ENCODE data around the gene KLHL22.
"Not testable (repeated sequence)": the region's sequence is repeated elsewhere in the genome, so short reads cannot be mapped to it uniquely, and the experiment has no call there.

Gene KLHL22

DNA sequence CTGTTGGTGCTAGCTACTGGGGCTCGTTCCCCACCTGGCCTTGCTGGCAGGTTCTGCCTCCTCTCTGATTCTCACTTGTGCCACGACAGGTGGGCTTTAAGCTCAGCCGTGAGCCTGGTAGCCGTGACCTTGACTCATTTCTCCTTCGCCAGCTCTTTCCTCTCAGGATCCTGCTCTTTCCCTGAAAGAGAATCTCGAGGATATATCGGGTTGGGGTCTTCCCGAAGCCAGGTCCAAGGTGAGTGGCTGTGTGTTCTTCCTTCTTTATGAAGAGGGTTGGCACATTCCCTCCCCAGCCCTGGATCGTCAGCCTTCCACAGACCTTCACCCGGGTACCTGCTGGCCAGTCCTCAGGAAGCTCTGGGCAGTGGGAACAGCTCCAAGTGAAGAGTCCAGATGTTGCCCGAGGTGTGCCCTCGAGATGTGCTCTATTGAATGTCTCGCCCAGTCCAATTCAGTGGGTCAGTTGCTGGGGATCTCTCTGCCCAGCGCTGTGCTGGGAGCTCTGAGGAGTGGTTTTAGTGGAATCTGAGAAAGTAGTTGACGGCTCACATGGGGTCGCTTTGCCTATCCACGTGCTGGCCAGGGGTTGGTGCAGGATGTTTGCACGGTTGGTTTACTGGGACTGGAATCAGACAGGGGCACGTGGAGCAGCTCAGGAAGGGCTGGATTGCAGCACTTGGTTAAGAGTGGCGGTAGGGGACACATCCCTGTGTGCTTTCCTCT is 100.3 kb downstream of the KLHL22 start:
- H3K4me3 ChIP-seq (ENCODE audit: control insufficient read depth, low read depth, low read length): no peak overlapping the region
- DNase-seq (ENCODE audit: low read depth): no peak
- TF ChIP-seq, protein P1, sequence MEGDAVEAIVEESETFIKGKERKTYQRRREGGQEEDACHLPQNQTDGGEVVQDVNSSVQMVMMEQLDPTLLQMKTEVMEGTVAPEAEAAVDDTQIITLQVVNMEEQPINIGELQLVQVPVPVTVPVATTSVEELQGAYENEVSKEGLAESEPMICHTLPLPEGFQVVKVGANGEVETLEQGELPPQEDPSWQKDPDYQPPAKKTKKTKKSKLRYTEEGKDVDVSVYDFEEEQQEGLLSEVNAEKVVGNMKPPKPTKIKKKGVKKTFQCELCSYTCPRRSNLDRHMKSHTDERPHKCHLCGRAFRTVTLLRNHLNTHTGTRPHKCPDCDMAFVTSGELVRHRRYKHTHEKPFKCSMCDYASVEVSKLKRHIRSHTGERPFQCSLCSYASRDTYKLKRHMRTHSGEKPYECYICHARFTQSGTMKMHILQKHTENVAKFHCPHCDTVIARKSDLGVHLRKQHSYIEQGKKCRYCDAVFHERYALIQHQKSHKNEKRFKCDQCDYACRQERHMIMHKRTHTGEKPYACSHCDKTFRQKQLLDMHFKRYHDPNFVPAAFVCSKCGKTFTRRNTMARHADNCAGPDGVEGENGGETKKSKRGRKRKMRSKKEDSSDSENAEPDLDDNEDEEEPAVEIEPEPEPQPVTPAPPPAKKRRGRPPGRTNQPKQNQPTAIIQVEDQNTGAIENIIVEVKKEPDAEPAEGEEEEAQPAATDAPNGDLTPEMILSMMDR (conservative IDR thresholded peaks at IDR 0.05; ENCODE audit: control insufficient read depth, insufficient read depth, low read depth, low read length): no peak

DNA sequence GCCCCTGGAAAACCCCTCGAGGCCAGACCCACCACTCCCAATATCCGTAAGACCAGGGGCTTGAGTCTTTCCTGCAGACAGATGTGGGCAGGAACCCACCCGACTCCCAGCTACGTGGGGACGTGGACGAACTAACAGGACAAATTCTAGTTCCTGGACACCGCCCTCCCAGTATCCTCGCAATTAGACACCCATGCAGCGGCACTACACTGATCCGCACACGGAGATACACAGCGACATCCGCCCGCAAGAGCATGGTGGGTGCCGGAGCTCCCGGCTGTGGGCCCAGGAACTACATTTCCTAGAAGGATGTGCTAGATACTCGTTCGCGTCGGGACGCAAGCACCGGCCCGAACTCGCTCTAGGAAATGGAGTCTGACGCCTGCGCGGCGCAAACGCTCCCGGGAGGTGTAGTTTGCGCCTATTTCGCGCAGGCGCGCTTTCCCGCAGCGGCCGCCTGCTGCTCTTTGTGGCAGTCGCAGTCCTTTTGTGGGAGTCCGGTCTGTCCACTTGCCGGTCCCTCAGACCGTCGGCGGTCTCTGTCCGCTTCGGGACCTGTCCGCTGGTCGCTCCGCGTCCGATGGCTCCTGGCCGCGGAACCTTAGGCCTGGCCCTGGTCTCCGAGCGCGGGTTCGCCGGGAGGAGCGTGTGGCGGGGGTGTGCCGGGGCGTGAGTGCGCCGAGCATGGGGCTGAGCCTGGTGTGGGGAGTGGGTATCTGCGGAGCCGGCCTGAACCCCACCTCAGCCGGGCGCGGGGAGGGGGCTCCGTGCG is 101.7 kb downstream of the KLHL22 start, which contains the start of gene ZNF74:
Gene ZNF74, plus strand, starts transcription at position 447 of the 772 bp plus-strand sequence. CDS start 478 bp downstream, outside the sequence.
- TF ChIP-seq, protein P1 (conservative IDR thresholded peaks at IDR 0.05; ENCODE audit: control insufficient read depth, insufficient read depth, low read depth, low read length): no peak
- H3K4me3 ChIP-seq (ENCODE audit: control insufficient read depth, low read depth, low read length): peak within 1 kb of the TSS; percentile 72
- DNase-seq (ENCODE audit: low read depth): peak; percentile 90

DNA sequence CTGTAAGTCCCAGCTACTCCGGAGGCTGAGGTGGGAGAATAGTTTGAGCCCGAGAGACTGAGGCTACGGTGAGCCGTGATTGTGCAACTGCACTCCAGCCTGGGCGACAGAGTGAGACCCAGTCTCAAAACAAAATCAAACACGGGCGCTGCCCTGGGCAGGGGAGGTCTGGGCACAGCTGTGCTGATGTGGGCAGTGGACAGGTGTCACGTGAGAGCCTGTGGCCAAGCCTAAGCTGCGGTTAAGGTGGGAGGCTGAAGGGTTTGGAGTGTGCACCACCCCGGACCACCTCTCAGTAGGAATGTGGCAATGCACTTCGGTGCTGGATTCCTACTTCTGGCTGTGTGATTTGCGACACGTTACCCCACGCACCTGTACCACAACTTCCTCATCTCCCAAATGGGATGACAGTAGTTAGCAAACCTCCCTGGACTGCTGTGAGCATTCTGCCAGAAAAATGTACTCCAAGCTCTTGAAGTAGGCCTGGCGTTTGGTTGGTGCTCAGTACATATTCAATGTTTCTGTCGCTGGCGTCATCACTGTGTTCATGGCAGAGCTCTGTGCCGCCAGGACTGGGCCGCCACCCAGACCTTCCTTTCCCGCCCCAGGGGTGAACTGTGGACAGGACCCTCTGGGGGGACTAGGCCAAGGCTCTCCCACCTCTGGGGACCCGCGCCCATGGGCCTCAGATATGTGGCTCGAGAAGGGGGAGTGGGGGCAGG is 102.5 kb downstream of the KLHL22 start:
- TF ChIP-seq, protein P1 (conservative IDR thresholded peaks at IDR 0.05; ENCODE audit: control insufficient read depth, insufficient read depth, low read depth, low read length): no peak
- DNase-seq (ENCODE audit: low read depth): no peak

DNA sequence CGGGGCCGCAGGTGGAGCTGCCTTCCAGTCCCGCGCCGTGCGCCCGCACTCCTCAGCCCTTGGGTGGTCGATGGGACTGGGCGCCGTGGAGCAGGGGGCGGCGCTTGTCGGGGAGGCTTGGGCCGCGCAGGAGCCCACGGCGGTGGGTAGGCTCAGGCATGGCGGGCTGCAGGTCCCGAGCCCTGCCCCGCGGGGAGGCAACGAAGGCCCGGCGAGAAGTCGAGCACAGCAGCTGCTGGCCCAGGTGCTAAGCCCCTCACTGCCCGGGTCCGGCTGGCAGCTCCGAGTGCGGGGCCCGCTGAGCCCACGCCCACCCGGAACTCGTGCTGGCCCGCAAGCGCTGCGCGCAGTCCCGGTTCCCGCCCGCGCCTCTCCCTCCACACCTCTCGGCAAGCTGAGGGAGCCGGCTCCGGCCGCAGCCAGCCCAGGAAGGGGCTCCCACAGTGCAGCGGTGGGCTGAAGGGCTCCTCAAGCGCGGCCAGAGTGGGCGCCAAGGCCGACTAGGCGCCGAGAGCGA is 103.2 kb downstream of the KLHL22 start:
- not testable (repeated sequence) for H3K4me3 ChIP-seq (ENCODE audit: control insufficient read depth, low read depth, low read length); DNase-seq (ENCODE audit: low read depth)

More for the DNA sequence above, 102.5 kb downstream of the KLHL22 start:
- H3K4me3 ChIP-seq (ENCODE audit: control insufficient read depth, low read depth, low read length): peak overlapping the region; percentile 72

All from fibroblast of mammary gland (primary cell).